HG03280 (cell line): ENCODE results near the gene LRRC27.
A peak's percentile ranks its signal among the peaks of the same experiment; 100 is the strongest.

Experiments used
- ATAC-seq: cut with Tn5 transposase; IDR thresholded peaks from one replicate; pipeline ENCODE4 v1.9.1; 2021; ENCODE audit warnings: mild to moderate bottlenecking, moderate library complexity; ENCODE audit not compliant: unreplicated experiment

LRRC27 gene

GRCh38 chr10:132387764-132388210, 55.8 kb downstream of the LRRC27 start:
- ATAC-seq, result no peak

- no peak for ATAC-seq
Measured at GRCh38 chr10:132388891-132389432, 57.0 kb downstream of the LRRC27 start.

GRCh38 chr10:132389433-132390169, 57.6 kb downstream of the LRRC27 start:
- no peak for ATAC-seq

GRCh38 chr10:132390170-132390920, 58.4 kb downstream of the LRRC27 start:
- ATAC-seq, result no peak

GRCh38 chr10:132390921-132391675, 59.1 kb downstream of the LRRC27 start:
- ATAC-seq, result no peak

- no peak for ATAC-seq
Measured at GRCh38 chr10:132391676-132392020, 59.7 kb downstream of the LRRC27 start.

- ATAC-seq, result no peak
Measured at GRCh38 chr10:132392184-132392800, 60.3 kb downstream of the LRRC27 start.

- ATAC-seq, result no peak
Measured at GRCh38 chr10:132392811-132393694, 61.1 kb downstream of the LRRC27 start.

- ATAC-seq, result no peak
Measured at GRCh38 chr10:132393695-132394181, 61.7 kb downstream of the LRRC27 start.

GRCh38 chr10:132394201-132394811, 62.3 kb downstream of the LRRC27 start:
- no peak for ATAC-seq

GRCh38 chr10:132394936-132395703, 63.1 kb downstream of the LRRC27 start:
- no peak for ATAC-seq

- ATAC-seq, result no peak
Measured at GRCh38 chr10:132395704-132396493, 63.9 kb downstream of the LRRC27 start.

- ATAC-seq, result peak; percentile 44
Measured at GRCh38 chr10:132396494-132397035, 64.6 kb downstream of the LRRC27 start.

GRCh38 chr10:132397036-132397541, 65.1 kb downstream of the LRRC27 start, which contains the start of gene PWWP2B:
TSS of gene PWWP2B (plus strand) at chr10:132397200. CDS start at chr10:132397227, 27 bp downstream.
- peak; percentile 54 for ATAC-seq

- ATAC-seq, result peak; percentile 26
Measured at GRCh38 chr10:132397671-132398565, 65.9 kb downstream of the LRRC27 start.

- no peak for ATAC-seq
Measured at GRCh38 chr10:132398566-132398991, 66.6 kb downstream of the LRRC27 start.
